MM.1S (cell line): ENCODE measurements around the gene PDGFRB.

Experiments used
- CTCF ChIP-seq: fragments of 300-600 bp; sonication (generic); IDR thresholded peaks from 2 replicates; pipeline ENCODE4 v1.5.1; 2016; ENCODE audit warnings: antibody characterized with exemption, low read length, mixed read lengths
- EZH2 ChIP-seq: fragments of 300-600 bp; sonication (generic); optimal IDR thresholded peaks from 2 replicates; pipeline ENCODE3; 2017; ENCODE audit warnings: low read depth, mild to moderate bottlenecking, antibody characterized with exemption, low read length, mixed read lengths
- EZH2phosphoT487 ChIP-seq: fragments of 300-600 bp; sonication (generic); IDR thresholded peaks from 2 replicates; pipeline ENCODE4 v1.6.1; 2018; ENCODE audit warnings: antibody characterized with exemption, low read length

GRCh38 chr5:150162142-150162513, 6.5 kb upstream of the PDGFRB start:
- TF ChIP-seq CTCF (no peak), EZH2 (no peak), EZH2phosphoT487 (no peak)
